Calu3 (cell line): ENCODE data around the gene SHC4. TPM values are rescaled to one million over a fixed set of nuclear protein-coding genes. Genes with fewer than 3 reads are reported as not detected.

Experiments used
- BruUV-seq: library from RNA; stranded (reverse); fragments of 400-500 nt; replicated peaks from 2 replicates; lab custom pipeline; 2021; lab: Mats Ljungman, UMichigan
- CTCF ChIA-PET: fragments of 300-600 bp; sonication (Branson Sonifier 250); formaldehyde crosslinking; loops from one replicate; lab custom pipeline; 2022; ENCODE audit warnings: antibody characterized with exemption; lab: Charles Lee
- DNase-seq: peaks from one replicate; pipeline ENCODE4 v3.0.0; 2022
- H3K27ac Mint-ChIP-seq: one replicate; pipeline ENCODE4 v1.8.0; 2022; ENCODE audit warnings: mixed read lengths; ENCODE audit not compliant: unreplicated experiment
- H3K27me3 Mint-ChIP-seq: one replicate; pipeline ENCODE4 v1.8.0; 2022; ENCODE audit warnings: mixed read lengths; ENCODE audit not compliant: unreplicated experiment
- H3K36me3 Mint-ChIP-seq: one replicate; pipeline ENCODE4 v1.8.0; 2022; ENCODE audit warnings: mild to moderate bottlenecking, moderate library complexity, mixed read lengths; ENCODE audit not compliant: insufficient read depth, unreplicated experiment
- H3K4me1 Mint-ChIP-seq: one replicate; pipeline ENCODE4 v1.8.0; 2022; ENCODE audit warnings: mild to moderate bottlenecking, low read depth, mixed read lengths; ENCODE audit not compliant: unreplicated experiment
- H3K4me3 Mint-ChIP-seq: one replicate; pipeline ENCODE4 v1.8.0; 2022; ENCODE audit warnings: mild to moderate bottlenecking, low read depth, moderate library complexity, mixed read lengths; ENCODE audit not compliant: unreplicated experiment
- H3K9me3 Mint-ChIP-seq: one replicate; pipeline ENCODE4 v1.8.0; 2022; ENCODE audit warnings: low read depth, mixed read lengths; ENCODE audit not compliant: unreplicated experiment
- intact Hi-C: fragments of 100-400 bp; cut with micrococcal nuclease; formaldehyde crosslinking; loops from one replicate; pipeline ENCODE4 v1.10.0; 2022; ENCODE audit not compliant: unreplicated experiment
- total RNA-seq: library from RNA; stranded (reverse); gene quantifications from 2 replicates; pipeline ENCODE4 v1.2.3, GENCODE V29; 2022
- TF ChIP-seq, protein P1 (sequence below): fragments of 200-600 bp; IDR thresholded peaks from one replicate; pipeline ENCODE4 v1.8.0; 2022; ENCODE audit warnings: antibody characterized with exemption; ENCODE audit not compliant: unreplicated experiment

Gene SHC4
- total RNA-seq, 1 experiment from 2014 or later, result 1.2 TPM

DNA sequence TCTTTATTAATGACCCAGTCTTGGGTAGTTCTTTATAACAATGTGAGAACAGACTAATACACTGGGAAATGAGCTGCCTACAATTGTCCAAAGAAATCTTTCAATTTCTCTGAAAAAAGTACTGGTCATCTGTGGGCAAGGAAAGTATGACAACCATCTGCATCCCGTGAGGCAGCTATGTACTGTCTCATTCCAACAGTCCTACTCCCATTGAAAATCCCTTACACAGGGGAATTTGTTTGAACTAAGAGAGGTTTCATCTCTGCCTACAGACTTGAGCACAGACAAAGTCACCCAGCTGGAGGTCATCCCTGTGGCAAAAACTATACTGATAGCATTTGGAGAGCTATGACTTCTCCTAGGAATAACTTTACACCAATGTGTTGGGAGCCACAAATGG, 27.1 kb downstream of the SHC4 start:
- Mint-ChIP-seq H3K27me3 (no peaks in the 10 kb centered on the region), H3K4me1 (peaks cover 9% of the 10 kb centered on the region), H3K36me3 (no peaks in the 10 kb centered on the region), H3K27ac (no peak overlapping the region), H3K9me3 (no peaks in the 10 kb centered on the region), H3K4me3 (no peak overlapping the region)
- CTCF ChIA-PET, result no interaction called here
- intact Hi-C loops, result no loop called here
- DNase-seq, result no peak
- TF ChIP-seq, protein P1, sequence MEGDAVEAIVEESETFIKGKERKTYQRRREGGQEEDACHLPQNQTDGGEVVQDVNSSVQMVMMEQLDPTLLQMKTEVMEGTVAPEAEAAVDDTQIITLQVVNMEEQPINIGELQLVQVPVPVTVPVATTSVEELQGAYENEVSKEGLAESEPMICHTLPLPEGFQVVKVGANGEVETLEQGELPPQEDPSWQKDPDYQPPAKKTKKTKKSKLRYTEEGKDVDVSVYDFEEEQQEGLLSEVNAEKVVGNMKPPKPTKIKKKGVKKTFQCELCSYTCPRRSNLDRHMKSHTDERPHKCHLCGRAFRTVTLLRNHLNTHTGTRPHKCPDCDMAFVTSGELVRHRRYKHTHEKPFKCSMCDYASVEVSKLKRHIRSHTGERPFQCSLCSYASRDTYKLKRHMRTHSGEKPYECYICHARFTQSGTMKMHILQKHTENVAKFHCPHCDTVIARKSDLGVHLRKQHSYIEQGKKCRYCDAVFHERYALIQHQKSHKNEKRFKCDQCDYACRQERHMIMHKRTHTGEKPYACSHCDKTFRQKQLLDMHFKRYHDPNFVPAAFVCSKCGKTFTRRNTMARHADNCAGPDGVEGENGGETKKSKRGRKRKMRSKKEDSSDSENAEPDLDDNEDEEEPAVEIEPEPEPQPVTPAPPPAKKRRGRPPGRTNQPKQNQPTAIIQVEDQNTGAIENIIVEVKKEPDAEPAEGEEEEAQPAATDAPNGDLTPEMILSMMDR, result no peak
- BruUV-seq, result no TSS peak

DNA sequence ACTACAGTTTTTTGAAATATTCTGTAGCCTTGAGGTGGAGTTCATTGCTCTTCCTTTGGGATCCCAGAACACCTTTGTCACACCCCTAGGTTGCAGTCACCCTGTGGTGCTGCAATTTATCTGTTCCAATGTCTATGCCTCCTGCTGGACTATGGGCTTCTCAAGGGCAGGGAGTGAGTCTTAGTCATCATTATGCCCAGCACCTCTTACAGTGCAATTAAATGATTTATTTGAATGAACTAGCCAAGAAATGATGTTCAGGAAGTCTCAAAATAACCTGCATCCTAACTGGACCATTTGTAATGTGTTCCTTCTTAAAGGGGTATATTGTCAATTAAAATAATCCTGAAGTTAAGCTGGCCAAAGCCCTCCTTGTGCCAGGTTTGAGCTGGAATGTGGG, 28.5 kb downstream of the SHC4 start:
- no peaks in the 10 kb centered on the region for H3K36me3 Mint-ChIP-seq
- no peak overlapping the region for H3K27ac Mint-ChIP-seq
- CTCF ChIA-PET, result no interaction called here
- TF ChIP-seq, protein P1, result no peak
- no peaks in the 10 kb centered on the region for H3K27me3 Mint-ChIP-seq
- H3K9me3 Mint-ChIP-seq, result no peaks in the 10 kb centered on the region
- BruUV-seq, result no TSS peak
- H3K4me3 Mint-ChIP-seq, result no peak overlapping the region
- no peaks in the 10 kb centered on the region for H3K4me1 Mint-ChIP-seq
- intact Hi-C loops, result no loop called here
- no peak for DNase-seq

DNA sequence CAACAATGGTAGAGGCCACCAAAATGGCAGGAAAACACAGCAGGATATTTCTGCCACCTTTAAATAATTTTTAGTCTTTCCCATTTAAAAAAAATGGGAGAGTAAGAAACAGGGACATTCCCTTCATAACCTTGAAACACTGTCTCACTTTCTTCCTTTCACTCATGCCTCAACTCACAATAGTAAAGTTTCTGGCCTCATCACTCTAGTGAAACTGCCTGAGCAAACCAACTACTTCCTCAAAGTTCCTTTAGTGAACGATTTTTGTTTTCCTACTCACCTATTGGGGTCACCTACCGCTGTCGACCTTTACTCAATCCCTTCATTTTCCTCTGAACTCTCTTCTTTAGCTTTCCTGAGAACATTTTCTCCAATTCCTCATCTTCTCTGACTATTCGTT, 33.0 kb downstream of the SHC4 start:
- TF ChIP-seq, protein P1, result no peak
- DNase-seq, result no peak
- no peak overlapping the region for H3K4me3 Mint-ChIP-seq
- H3K4me1 Mint-ChIP-seq, result peaks cover 5% of the 10 kb centered on the region
- no peaks in the 10 kb centered on the region for H3K36me3 Mint-ChIP-seq
- H3K27ac Mint-ChIP-seq, result no peak overlapping the region
- H3K9me3 Mint-ChIP-seq, result no peaks in the 10 kb centered on the region
- CTCF ChIA-PET, result no interaction called here
- no TSS peak for BruUV-seq
- H3K27me3 Mint-ChIP-seq, result no peaks in the 10 kb centered on the region
- intact Hi-C loops, result no loop called here

DNA sequence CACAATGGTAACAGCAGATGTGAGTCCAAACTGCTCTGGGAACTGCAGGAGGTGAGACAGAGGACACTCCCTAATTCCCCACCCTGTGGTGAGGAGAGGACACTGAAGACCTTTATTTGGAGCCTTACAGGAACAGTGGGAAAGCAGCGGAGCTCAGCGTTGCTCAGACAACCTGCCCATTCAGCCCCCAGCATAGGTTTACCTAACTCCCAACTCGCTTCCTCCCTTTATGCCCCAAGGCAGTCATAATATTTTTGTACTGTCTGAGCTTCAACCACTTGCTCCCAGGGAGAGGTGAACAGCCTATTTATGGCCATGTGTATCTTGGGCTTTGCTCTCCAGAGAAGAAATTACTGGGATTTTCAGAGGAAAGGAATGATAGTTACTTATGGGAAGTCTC, 34.1 kb downstream of the SHC4 start:
- H3K4me3 Mint-ChIP-seq, result no peak overlapping the region
- H3K27me3 Mint-ChIP-seq, result no peaks in the 10 kb centered on the region
- H3K9me3 Mint-ChIP-seq, result no peaks in the 10 kb centered on the region
- intact Hi-C loops, result no loop called here
- no peaks in the 10 kb centered on the region for H3K36me3 Mint-ChIP-seq
- DNase-seq, result no peak
- no peak overlapping the region for H3K27ac Mint-ChIP-seq
- CTCF ChIA-PET, result no interaction called here
- peaks cover 11% of the 10 kb centered on the region for H3K4me1 Mint-ChIP-seq
- TF ChIP-seq, protein P1, result no peak
- BruUV-seq, result no TSS peak
